Neural cell (in vitro differentiated cells): Measurements from ENCODE around the gene ERBB4. TPM values are rescaled to one million over a fixed set of nuclear protein-coding genes. Genes with fewer than 3 reads are reported as not detected.
A peak's percentile ranks its signal among the peaks of the same experiment; 100 is the strongest.

ENCODE experiments used
- H2AFZ ChIP-seq: fragments of 200-600, 300-800 bp; sonication (generic), shearing (Covaris generic); 2 replicates; pipeline ENCODE4 v1.6.0; 2014; ENCODE audit warnings: low read depth, mild to moderate bottlenecking, antibody characterized with exemption, low read length, moderate library complexity
- H3F3A ChIP-seq: fragments of 200-600 bp; shearing (Covaris generic); 2 replicates; pipeline ENCODE4 v1.6.1; 2016; ENCODE audit warnings: mild to moderate bottlenecking, moderate library complexity, mixed read lengths, antibody characterized with exemption, low read length; ENCODE audit not compliant: insufficient read depth, poor library complexity, severe bottlenecking
- H3K27ac ChIP-seq: fragments of 200-600, 300-800 bp; sonication (generic), shearing (Covaris generic); 2 replicates; pipeline ENCODE4 v1.5.1; 2014; ENCODE audit warnings: mild to moderate bottlenecking, low read length, moderate library complexity
- H3K27me3 ChIP-seq: fragments of 300-800, 200-600 bp; sonication (generic), shearing (Covaris generic); 2 replicates; pipeline ENCODE4 v1.6.0; 2014; ENCODE audit warnings: mild to moderate bottlenecking, low read depth, low read length, moderate library complexity; ENCODE audit not compliant: insufficient read depth
- H3K36me3 ChIP-seq: fragments of 300-800, 200-600 bp; sonication (generic), shearing (Covaris generic); 2 replicates; pipeline ENCODE4 v1.5.1; 2014; ENCODE audit warnings: mild to moderate bottlenecking, antibody characterized with exemption, low read length, moderate library complexity; ENCODE audit not compliant: insufficient read depth
- H3K4me2 ChIP-seq: fragments of 300-800, 200-600 bp; sonication (generic), shearing (Covaris generic); 2 replicates; pipeline ENCODE4 v1.6.0; 2014; ENCODE audit warnings: mild to moderate bottlenecking, low read length
- H3K4me3 ChIP-seq: fragments of 300-800, 200-600 bp; sonication (generic), shearing (Covaris generic); 2 replicates; pipeline ENCODE4 v1.5.1; 2014; ENCODE audit warnings: mild to moderate bottlenecking, low read length, moderate library complexity
- H3K79me2 ChIP-seq: fragments of 200-600 bp; shearing (Covaris generic); replicated peaks from 2 replicates; pipeline ENCODE4 v1.6.0; 2014; ENCODE audit warnings: mild to moderate bottlenecking, low read length, moderate library complexity; ENCODE audit not compliant: insufficient read depth
- H3K9ac ChIP-seq: fragments of 300-800, 200-600 bp; sonication (generic), shearing (Covaris generic); 2 replicates; pipeline ENCODE4 v1.6.1; 2016; ENCODE audit warnings: mild to moderate bottlenecking, low read length, mixed read lengths
- H3K9me2 ChIP-seq: fragments of 200-600 bp; shearing (Covaris generic); 2 replicates; pipeline ENCODE4 v1.6.1; 2016; ENCODE audit warnings: mild to moderate bottlenecking, low read length, mixed read lengths; ENCODE audit not compliant: insufficient read depth
- H3K9me3 ChIP-seq: fragments of 200-600, 300-800 bp; sonication (generic), shearing (Covaris generic); 2 replicates; pipeline ENCODE4 v1.6.1; 2016; ENCODE audit warnings: mild to moderate bottlenecking, mixed run types, low read length, moderate library complexity, mixed read lengths
- H4K20me1 ChIP-seq: fragments of 200-600 bp; shearing (Covaris generic); 2 replicates; pipeline ENCODE4 v1.6.1; 2016; ENCODE audit warnings: mild to moderate bottlenecking, mixed run types; ENCODE audit not compliant: insufficient read depth
- EP300 ChIP-seq: fragments of 450-650 bp; conservative IDR thresholded peaks from 2 replicates; pipeline ENCODE4 v1.6.1; 2014; ENCODE audit warnings: antibody characterized with exemption, mild to moderate bottlenecking, moderate library complexity; ENCODE audit not compliant: poor library complexity, severe bottlenecking
- EZH2 ChIP-seq: fragments of 200-600, 300-800 bp; shearing (Covaris generic), sonication (generic); IDR thresholded peaks from 2 replicates; pipeline ENCODE4 v1.6.1; 2014; ENCODE audit warnings: antibody characterized with exemption, low read length, borderline replicate concordance, mild to moderate bottlenecking; ENCODE audit not compliant: insufficient read depth, poor library complexity, severe bottlenecking
- MXI1 ChIP-seq: fragments of 450-650 bp; conservative IDR thresholded peaks from 2 replicates; pipeline ENCODE4 v1.6.1; 2014; ENCODE audit warnings: antibody characterized with exemption, mild to moderate bottlenecking; ENCODE audit not compliant: poor library complexity, severe bottlenecking
- POLR2AphosphoS5 ChIP-seq: IDR thresholded peaks from 2 replicates; pipeline ENCODE4 v1.6.1; 2012
- RAD21 ChIP-seq: fragments of 450-650 bp; conservative IDR thresholded peaks from 2 replicates; pipeline ENCODE4 v1.6.1; 2014; ENCODE audit warnings: antibody characterized with exemption, mild to moderate bottlenecking, moderate library complexity
- REST ChIP-seq: IDR thresholded peaks from 2 replicates; pipeline ENCODE4 v1.6.1; 2012; ENCODE audit warnings: borderline replicate concordance
- SMC3 ChIP-seq: fragments of 450-650 bp; conservative IDR thresholded peaks from 2 replicates; pipeline ENCODE4 v1.6.1; 2014; ENCODE audit warnings: antibody characterized with exemption, mild to moderate bottlenecking, moderate library complexity; ENCODE audit not compliant: poor library complexity
- TAF1 ChIP-seq: IDR thresholded peaks from 2 replicates; pipeline ENCODE4 v1.6.1; 2012; ENCODE audit warnings: low read depth
- polyA plus RNA-seq: library from polyadenylated mRNA; depleted of rRNA; stranded (reverse); fragments of >200 nt; gene quantifications from 2 replicates; pipeline ENCODE4 v1.2.3, GENCODE V29; 2014
- TF ChIP-seq, protein P1 (sequence below): fragments of 450-650 bp; IDR thresholded peaks from 2 replicates; pipeline ENCODE4 v1.5.1; 2014; ENCODE audit warnings: antibody characterized with exemption, mild to moderate bottlenecking, moderate library complexity; ENCODE audit not compliant: poor library complexity, severe bottlenecking

The ERBB4 gene
- polyA plus RNA-seq, 1 donor from 2014 or later, result 0.69 TPM

DNA sequence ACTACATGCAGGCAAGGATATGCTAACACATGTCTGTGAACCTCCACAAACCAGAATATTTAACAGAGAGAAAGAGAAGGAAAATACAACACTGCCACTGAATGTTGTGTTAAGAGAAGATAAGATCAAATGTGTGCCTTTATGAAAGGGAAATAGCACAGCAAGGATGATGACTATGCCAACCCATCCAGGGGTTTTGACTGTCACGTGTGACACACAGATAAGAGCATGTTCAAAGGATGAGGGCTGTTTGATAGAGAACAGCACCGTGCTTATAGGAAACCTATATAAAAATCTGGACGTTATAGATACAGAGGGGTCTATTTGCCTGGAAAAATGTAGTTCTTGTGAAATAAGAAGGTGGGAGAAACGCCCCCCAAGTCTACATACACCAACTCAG is 1070.4 kb downstream of the ERBB4 start:
- no peaks in the 10 kb centered on the region for H3K9me2 ChIP-seq
- no peak overlapping the region for H3K4me2 ChIP-seq
- H3K79me2 ChIP-seq, result no peaks in the 10 kb centered on the region
- no peaks in the 10 kb centered on the region for H3K27me3 ChIP-seq
- no peaks in the 10 kb centered on the region for H4K20me1 ChIP-seq
- no peak for TF ChIP-seq RAD21
- H3K36me3 ChIP-seq, result no peaks in the 10 kb centered on the region
- H3K9ac ChIP-seq, result no peak overlapping the region
- H3K27ac ChIP-seq, result peak overlapping the region; percentile 41
- no peaks in the 10 kb centered on the region for H3F3A ChIP-seq
- H3K9me3 ChIP-seq, result peaks cover 3% of the 10 kb centered on the region
- H2AFZ ChIP-seq, result peak overlapping the region; percentile 15
- H3K4me3 ChIP-seq, result no peak overlapping the region

DNA sequence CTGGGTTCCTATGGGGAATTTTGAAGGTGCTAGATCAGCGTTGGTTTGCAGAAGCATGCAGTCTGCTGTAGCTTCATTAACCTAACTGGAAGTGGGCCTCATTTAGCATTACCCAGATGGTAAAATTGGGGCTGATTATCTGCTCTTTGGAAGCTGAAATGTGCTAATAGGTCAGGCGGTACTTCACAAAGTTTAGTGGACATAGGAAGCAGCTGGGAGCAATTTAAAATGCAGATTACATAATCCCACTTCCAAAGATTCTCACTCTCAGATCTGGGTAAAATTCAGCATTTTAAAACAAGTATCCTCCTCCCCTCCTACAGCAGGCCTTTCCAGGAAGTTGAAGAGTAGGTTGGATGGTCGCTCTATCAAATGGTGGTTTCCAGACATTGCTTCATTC is 1075.2 kb downstream of the ERBB4 start:
- Histone ChIP-seq H3K36me3 (no peaks in the 10 kb centered on the region), H2AFZ (no peak overlapping the region), H3K4me3 (no peak overlapping the region), H3K9me3 (no peaks in the 10 kb centered on the region), H3K27ac (no peak overlapping the region), H3K79me2 (no peaks in the 10 kb centered on the region), H3K9me2 (no peaks in the 10 kb centered on the region), H3F3A (no peaks in the 10 kb centered on the region), H3K27me3 (no peaks in the 10 kb centered on the region), H3K4me2 (no peak overlapping the region), H4K20me1 (no peaks in the 10 kb centered on the region), H3K9ac (no peak overlapping the region)
- TF ChIP-seq REST, result no peak
- TF ChIP-seq POLR2AphosphoS5, result no peak
- TF ChIP-seq SMC3, result no peak
- TF ChIP-seq TAF1, result no peak
- no peak for TF ChIP-seq MXI1
- TF ChIP-seq, protein P1, sequence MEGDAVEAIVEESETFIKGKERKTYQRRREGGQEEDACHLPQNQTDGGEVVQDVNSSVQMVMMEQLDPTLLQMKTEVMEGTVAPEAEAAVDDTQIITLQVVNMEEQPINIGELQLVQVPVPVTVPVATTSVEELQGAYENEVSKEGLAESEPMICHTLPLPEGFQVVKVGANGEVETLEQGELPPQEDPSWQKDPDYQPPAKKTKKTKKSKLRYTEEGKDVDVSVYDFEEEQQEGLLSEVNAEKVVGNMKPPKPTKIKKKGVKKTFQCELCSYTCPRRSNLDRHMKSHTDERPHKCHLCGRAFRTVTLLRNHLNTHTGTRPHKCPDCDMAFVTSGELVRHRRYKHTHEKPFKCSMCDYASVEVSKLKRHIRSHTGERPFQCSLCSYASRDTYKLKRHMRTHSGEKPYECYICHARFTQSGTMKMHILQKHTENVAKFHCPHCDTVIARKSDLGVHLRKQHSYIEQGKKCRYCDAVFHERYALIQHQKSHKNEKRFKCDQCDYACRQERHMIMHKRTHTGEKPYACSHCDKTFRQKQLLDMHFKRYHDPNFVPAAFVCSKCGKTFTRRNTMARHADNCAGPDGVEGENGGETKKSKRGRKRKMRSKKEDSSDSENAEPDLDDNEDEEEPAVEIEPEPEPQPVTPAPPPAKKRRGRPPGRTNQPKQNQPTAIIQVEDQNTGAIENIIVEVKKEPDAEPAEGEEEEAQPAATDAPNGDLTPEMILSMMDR, result no peak
- TF ChIP-seq RAD21, result no peak
- TF ChIP-seq EP300, result no peak
- TF ChIP-seq EZH2, result no peak

DNA sequence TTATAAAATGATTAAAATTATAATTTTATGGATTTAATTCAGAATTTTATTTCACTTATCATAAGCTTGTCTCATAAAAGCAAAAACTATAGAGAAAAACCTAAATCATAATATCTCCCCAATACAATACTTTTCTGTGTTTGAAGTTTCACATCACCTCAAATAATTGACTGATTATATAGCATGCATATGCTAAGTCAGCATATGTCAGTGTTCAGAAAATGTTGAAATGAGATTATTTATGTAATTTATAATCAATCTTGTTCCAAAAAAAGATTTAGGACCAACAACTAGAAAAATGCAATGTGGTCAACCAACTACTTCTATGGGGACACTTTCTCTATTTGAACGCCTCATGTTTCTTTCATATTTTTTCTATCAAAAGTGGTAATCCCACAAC is 1079.6 kb downstream of the ERBB4 start:
- Histone ChIP-seq H3F3A (no peaks in the 10 kb centered on the region), H3K4me2 (no peak overlapping the region), H3K9me2 (no peaks in the 10 kb centered on the region), H2AFZ (no peak overlapping the region), H3K27ac (no peak overlapping the region), H3K27me3 (no peaks in the 10 kb centered on the region), H3K36me3 (no peaks in the 10 kb centered on the region), H3K9ac (no peak overlapping the region), H3K9me3 (no peaks in the 10 kb centered on the region), H3K79me2 (no peaks in the 10 kb centered on the region), H3K4me3 (no peak overlapping the region), H4K20me1 (no peaks in the 10 kb centered on the region)
- TF ChIP-seq SMC3, result no peak
- TF ChIP-seq, protein P1, result no peak
- TF ChIP-seq REST, result no peak
